ENCODE data around the gene L3MBTL1. TPM values are rescaled to one million over a fixed set of nuclear protein-coding genes. Genes with fewer than 3 reads are reported as not detected.

L3MBTL1 gene
- total RNA-seq, 1 donor from 2014 or later = 10.5 TPM

DNA sequence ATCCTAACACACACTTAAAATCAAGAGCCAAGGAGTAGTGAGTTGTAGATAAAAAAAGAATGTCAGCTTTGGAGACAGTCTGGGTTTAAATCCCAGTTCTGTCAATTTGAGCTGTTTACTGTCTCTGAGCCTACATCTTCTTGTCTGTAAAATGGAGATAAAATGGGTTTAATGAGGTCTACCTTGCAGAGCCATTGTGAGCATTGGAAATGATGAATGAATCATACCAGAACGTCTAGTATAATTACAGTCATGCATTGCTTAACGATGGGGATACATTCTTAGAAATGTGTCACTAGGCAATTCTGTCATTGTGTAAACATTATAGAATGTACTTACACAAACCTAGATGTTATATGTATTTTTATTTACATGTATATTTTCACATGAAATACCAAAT, 33.7 kb downstream of the L3MBTL1 start:
- Histone ChIP-seq H3K27ac (no peak overlapping the region), H3K27me3 (ENCODE audit: low read depth) (no peaks in the 10 kb centered on the region), H3K9me3 (no peaks in the 10 kb centered on the region), H3K36me3 (peaks cover 26% of the 10 kb centered on the region), H3K4me1 (no peaks in the 10 kb centered on the region), H3K4me3 (no peak overlapping the region)
- TF ChIP-seq, protein P1, sequence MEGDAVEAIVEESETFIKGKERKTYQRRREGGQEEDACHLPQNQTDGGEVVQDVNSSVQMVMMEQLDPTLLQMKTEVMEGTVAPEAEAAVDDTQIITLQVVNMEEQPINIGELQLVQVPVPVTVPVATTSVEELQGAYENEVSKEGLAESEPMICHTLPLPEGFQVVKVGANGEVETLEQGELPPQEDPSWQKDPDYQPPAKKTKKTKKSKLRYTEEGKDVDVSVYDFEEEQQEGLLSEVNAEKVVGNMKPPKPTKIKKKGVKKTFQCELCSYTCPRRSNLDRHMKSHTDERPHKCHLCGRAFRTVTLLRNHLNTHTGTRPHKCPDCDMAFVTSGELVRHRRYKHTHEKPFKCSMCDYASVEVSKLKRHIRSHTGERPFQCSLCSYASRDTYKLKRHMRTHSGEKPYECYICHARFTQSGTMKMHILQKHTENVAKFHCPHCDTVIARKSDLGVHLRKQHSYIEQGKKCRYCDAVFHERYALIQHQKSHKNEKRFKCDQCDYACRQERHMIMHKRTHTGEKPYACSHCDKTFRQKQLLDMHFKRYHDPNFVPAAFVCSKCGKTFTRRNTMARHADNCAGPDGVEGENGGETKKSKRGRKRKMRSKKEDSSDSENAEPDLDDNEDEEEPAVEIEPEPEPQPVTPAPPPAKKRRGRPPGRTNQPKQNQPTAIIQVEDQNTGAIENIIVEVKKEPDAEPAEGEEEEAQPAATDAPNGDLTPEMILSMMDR (IDR thresholded peaks at IDR 0.05) = no peak
- intact Hi-C loops (cut with DNase I) = no loop called here
- ATAC-seq = no peak
- no peak for DNase-seq

DNA sequence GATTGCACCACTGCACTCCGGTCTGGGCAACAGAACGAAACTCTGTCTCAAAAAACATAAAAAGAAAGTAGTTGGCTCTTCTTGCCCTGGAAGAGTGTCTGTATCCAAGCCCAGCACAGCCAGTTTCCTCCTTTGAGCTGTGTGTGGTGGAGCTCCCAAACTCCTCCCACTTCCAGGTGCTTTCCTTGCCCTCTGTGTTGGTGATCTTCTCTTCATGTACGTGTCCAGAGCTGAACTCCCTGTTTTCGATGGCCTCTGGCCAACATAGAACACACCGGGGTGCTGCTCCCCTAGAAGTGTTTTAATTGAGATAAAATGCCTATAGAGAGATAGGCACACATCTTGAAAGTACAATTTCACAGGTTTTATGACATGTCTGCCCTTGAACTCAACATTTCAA, 34.7 kb downstream of the L3MBTL1 start:
- no peaks in the 10 kb centered on the region for H3K9me3 ChIP-seq
- TF ChIP-seq, protein P1 (IDR thresholded peaks at IDR 0.05) = no peak
- no peak for ATAC-seq
- H3K27me3 ChIP-seq (ENCODE audit: low read depth) = no peaks in the 10 kb centered on the region
- H3K27ac ChIP-seq = no peak overlapping the region
- H3K4me3 ChIP-seq = no peak overlapping the region
- peaks cover 16% of the 10 kb centered on the region for H3K36me3 ChIP-seq
- no peak for DNase-seq
- intact Hi-C loops (cut with DNase I) = no loop called here
- no peaks in the 10 kb centered on the region for H3K4me1 ChIP-seq

DNA sequence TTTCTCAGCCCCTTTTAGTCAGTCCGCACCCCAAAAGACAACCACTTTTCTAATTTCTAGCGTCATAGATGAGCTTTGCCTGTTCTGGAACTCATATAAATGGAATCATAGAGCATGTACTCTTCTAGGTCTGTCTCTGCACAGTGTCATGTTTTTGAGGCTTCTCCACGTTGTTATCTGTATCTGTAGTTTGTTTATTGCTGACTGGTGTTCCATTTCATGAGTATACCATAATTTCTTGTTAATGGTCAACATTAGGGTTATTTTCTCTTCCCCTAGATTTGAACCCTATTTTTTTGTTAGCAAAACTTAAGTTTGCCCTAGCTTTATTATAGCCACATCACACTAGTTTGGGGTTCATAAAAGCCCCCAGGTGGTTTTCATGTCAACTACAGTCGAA, 35.2 kb downstream of the L3MBTL1 start:
- no peaks in the 10 kb centered on the region for H3K4me1 ChIP-seq
- ATAC-seq = no peak
- peaks cover 13% of the 10 kb centered on the region for H3K36me3 ChIP-seq
- no peak overlapping the region for H3K4me3 ChIP-seq
- TF ChIP-seq, protein P1 (IDR thresholded peaks at IDR 0.05) = no peak
- no peak for DNase-seq
- no peaks in the 10 kb centered on the region for H3K27me3 ChIP-seq (ENCODE audit: low read depth)
- intact Hi-C loops (cut with DNase I) = no loop called here
- no peaks in the 10 kb centered on the region for H3K9me3 ChIP-seq
- no peak overlapping the region for H3K27ac ChIP-seq

DNA sequence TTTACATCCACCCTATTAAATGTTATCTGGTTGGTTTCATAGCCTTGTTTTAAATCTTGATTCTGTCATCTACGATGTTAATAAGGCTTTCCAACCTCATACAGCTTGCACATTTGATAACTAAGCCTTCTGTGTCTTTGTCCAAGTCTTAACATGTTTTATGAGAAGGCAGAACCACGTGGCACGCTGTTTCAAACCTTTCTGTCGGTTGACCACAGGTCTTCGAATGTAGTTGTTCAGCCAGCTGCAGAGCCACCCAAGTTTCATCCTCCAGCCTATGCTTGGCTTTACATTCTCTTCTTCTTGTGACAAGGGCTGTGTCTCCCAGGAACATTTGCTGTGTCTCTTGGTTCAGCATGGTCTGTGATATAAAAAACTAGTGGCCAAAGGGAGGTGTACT, 35.6 kb downstream of the L3MBTL1 start:
- Histone ChIP-seq H3K4me3 (no peak overlapping the region), H3K27me3 (ENCODE audit: low read depth) (no peaks in the 10 kb centered on the region), H3K9me3 (no peaks in the 10 kb centered on the region), H3K36me3 (peaks cover 13% of the 10 kb centered on the region), H3K4me1 (no peaks in the 10 kb centered on the region), H3K27ac (no peak overlapping the region)
- DNase-seq = no peak
- TF ChIP-seq, protein P1 (IDR thresholded peaks at IDR 0.05) = no peak
- ATAC-seq = no peak
- intact Hi-C loops (cut with DNase I) = no loop called here

DNA sequence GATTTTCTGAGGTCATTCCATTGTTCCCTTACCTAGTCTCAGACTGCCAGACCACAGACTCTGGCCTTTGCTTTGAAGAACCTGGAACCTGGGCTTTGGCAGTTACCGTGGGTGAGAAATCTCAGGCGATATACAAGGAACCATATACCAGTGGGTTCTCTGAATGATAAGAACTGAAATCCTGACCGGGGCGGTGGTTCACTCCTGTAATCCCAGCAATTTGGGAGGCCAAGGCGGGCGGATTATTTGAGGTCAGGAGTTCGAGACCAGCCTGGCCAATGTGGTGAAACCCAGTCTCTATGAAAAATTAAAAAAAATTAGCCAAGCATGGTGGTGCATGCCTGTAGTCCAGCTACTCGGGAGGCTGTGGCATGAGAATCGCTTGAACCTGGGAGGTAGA, 37.0 kb downstream of the L3MBTL1 start:
- H3K36me3 ChIP-seq = peaks cover 13% of the 10 kb centered on the region
- H3K9me3 ChIP-seq = no peaks in the 10 kb centered on the region
- no peak overlapping the region for H3K4me3 ChIP-seq
- no peak overlapping the region for H3K27ac ChIP-seq
- ATAC-seq (no peak), DNase-seq (no peak)
- intact Hi-C loops (cut with DNase I) = no loop called here
- TF ChIP-seq, protein P1 (IDR thresholded peaks at IDR 0.05) = no peak
- H3K4me1 ChIP-seq = no peaks in the 10 kb centered on the region
- no peaks in the 10 kb centered on the region for H3K27me3 ChIP-seq (ENCODE audit: low read depth)

All from lower lobe of right lung (tissue), 2 donors.